ENCODE results near the gene HLCS. TPM values are rescaled to one million over a fixed set of nuclear protein-coding genes. Genes with fewer than 3 reads are reported as not detected.

HLCS gene
- total RNA-seq, 1 donor from 2014 or later, result 14.8 TPM

- no peak for DNase-seq (ENCODE audit: extremely low spot score, unreplicated experiment)
- Mint-ChIP-seq H3K36me3 (no peaks in the 10 kb centered on the region), H3K4me3 (no peak overlapping the region), H3K4me1 (ENCODE audit: unreplicated experiment) (peaks cover 17% of the 10 kb centered on the region), H3K27me3 (no peaks in the 10 kb centered on the region), H3K9me3 (no peaks in the 10 kb centered on the region), H3K27ac (no peak overlapping the region)
- TF ChIP-seq CTCF (conservative IDR thresholded peaks at IDR 0.05), result no peak
Measured at GRCh38 chr21:36902793-36903192, 63.7 kb downstream of the HLCS start.

- Mint-ChIP-seq H3K36me3 (no peaks in the 10 kb centered on the region), H3K4me1 (ENCODE audit: unreplicated experiment) (peaks cover 17% of the 10 kb centered on the region), H3K9me3 (no peaks in the 10 kb centered on the region), H3K27me3 (no peaks in the 10 kb centered on the region), H3K4me3 (no peak overlapping the region), H3K27ac (no peak overlapping the region)
- TF ChIP-seq CTCF (conservative IDR thresholded peaks at IDR 0.05), result no peak
- DNase-seq (ENCODE audit: extremely low spot score, unreplicated experiment), result no peak
Measured at GRCh38 chr21:36902331-36902730, 64.1 kb downstream of the HLCS start.

GRCh38 chr21:36901575-36901974, 64.9 kb downstream of the HLCS start:
- H3K4me1 Mint-ChIP-seq (ENCODE audit: unreplicated experiment), result peaks cover 17% of the 10 kb centered on the region
- H3K9me3 Mint-ChIP-seq, result no peaks in the 10 kb centered on the region
- H3K36me3 Mint-ChIP-seq, result no peaks in the 10 kb centered on the region
- no peak overlapping the region for H3K4me3 Mint-ChIP-seq
- no peaks in the 10 kb centered on the region for H3K27me3 Mint-ChIP-seq
- no peak for TF ChIP-seq CTCF (conservative IDR thresholded peaks at IDR 0.05)
- DNase-seq (ENCODE audit: extremely low spot score, unreplicated experiment), result no peak
- no peak overlapping the region for H3K27ac Mint-ChIP-seq

- Mint-ChIP-seq H3K27me3 (no peaks in the 10 kb centered on the region), H3K27ac (no peak overlapping the region), H3K9me3 (no peaks in the 10 kb centered on the region), H3K36me3 (peaks cover 17% of the 10 kb centered on the region), H3K4me3 (no peak overlapping the region), H3K4me1 (ENCODE audit: unreplicated experiment) (peaks cover 4% of the 10 kb centered on the region)
- no peak for DNase-seq (ENCODE audit: extremely low spot score, unreplicated experiment)
- no peak for TF ChIP-seq CTCF (conservative IDR thresholded peaks at IDR 0.05)
Measured at GRCh38 chr21:36893581-36893980, 72.9 kb downstream of the HLCS start.

GRCh38 chr21:36892201-36892600, 74.3 kb downstream of the HLCS start:
- no peak for DNase-seq (ENCODE audit: extremely low spot score, unreplicated experiment)
- peaks cover 13% of the 10 kb centered on the region for H3K4me1 Mint-ChIP-seq (ENCODE audit: unreplicated experiment)
- no peaks in the 10 kb centered on the region for H3K27me3 Mint-ChIP-seq
- H3K27ac Mint-ChIP-seq, result no peak overlapping the region
- H3K36me3 Mint-ChIP-seq, result peaks cover 17% of the 10 kb centered on the region
- no peaks in the 10 kb centered on the region for H3K9me3 Mint-ChIP-seq
- no peak overlapping the region for H3K4me3 Mint-ChIP-seq
- TF ChIP-seq CTCF (conservative IDR thresholded peaks at IDR 0.05), result no peak

GRCh38 chr21:36891692-36892091, 74.8 kb downstream of the HLCS start:
- no peaks in the 10 kb centered on the region for H3K27me3 Mint-ChIP-seq
- no peak overlapping the region for H3K27ac Mint-ChIP-seq
- H3K9me3 Mint-ChIP-seq, result no peaks in the 10 kb centered on the region
- H3K4me1 Mint-ChIP-seq (ENCODE audit: unreplicated experiment), result peaks cover 13% of the 10 kb centered on the region
- DNase-seq (ENCODE audit: extremely low spot score, unreplicated experiment), result no peak
- no peak overlapping the region for H3K4me3 Mint-ChIP-seq
- TF ChIP-seq CTCF (conservative IDR thresholded peaks at IDR 0.05), result no peak
- peaks cover 17% of the 10 kb centered on the region for H3K36me3 Mint-ChIP-seq

Data from type B pancreatic cell (in vitro differentiated cells).